ENCODE data around the gene KRT25.

DNA sequence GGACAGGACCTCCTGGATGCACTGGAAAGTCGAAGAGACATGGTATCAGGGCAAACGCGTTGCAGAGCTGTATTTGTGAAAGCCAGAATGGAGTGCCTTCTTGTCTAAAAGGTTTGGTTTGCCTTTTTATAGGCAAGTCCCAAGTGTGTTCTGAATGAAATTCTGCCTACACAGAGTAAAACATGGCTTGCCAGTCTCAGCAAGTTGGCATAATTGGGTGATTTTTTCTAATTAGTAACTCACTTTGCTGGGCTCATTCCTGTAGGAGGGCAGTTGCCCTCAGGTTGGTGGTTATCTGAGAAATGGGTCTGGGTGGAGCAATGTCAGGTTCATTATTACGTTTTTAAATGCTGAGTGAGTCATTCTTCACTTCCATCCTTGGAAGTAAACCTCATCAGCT is at the start of gene KRT25:
- TF ChIP-seq, protein P1, sequence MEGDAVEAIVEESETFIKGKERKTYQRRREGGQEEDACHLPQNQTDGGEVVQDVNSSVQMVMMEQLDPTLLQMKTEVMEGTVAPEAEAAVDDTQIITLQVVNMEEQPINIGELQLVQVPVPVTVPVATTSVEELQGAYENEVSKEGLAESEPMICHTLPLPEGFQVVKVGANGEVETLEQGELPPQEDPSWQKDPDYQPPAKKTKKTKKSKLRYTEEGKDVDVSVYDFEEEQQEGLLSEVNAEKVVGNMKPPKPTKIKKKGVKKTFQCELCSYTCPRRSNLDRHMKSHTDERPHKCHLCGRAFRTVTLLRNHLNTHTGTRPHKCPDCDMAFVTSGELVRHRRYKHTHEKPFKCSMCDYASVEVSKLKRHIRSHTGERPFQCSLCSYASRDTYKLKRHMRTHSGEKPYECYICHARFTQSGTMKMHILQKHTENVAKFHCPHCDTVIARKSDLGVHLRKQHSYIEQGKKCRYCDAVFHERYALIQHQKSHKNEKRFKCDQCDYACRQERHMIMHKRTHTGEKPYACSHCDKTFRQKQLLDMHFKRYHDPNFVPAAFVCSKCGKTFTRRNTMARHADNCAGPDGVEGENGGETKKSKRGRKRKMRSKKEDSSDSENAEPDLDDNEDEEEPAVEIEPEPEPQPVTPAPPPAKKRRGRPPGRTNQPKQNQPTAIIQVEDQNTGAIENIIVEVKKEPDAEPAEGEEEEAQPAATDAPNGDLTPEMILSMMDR (IDR thresholded peaks at IDR 0.05), result no peak
- no peak for TF ChIP-seq POLR2A (IDR thresholded peaks at IDR 0.05)

All from thyroid gland (tissue), 4 donors.